ENCODE measurements around the gene RAD51B.

DNA sequence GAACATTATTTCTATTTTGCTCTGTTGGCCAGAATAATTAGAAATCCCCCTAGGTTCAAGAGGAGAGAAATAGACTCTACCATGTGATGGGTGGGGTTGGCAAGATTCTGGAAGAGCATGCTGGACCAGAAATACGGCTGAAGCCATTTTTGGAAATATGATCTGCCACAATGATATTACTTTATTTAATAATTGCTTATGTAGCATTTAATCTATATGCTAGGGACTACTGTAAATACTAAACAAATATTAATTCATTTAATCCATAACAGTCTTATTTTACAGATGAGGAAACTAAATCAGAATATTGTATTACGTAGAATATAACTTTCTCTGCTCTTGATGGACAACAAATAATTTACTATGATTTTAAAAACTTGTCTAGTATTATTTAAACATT lies 193.7 kb downstream of the RAD51B start:
- TF ChIP-seq, protein P1, sequence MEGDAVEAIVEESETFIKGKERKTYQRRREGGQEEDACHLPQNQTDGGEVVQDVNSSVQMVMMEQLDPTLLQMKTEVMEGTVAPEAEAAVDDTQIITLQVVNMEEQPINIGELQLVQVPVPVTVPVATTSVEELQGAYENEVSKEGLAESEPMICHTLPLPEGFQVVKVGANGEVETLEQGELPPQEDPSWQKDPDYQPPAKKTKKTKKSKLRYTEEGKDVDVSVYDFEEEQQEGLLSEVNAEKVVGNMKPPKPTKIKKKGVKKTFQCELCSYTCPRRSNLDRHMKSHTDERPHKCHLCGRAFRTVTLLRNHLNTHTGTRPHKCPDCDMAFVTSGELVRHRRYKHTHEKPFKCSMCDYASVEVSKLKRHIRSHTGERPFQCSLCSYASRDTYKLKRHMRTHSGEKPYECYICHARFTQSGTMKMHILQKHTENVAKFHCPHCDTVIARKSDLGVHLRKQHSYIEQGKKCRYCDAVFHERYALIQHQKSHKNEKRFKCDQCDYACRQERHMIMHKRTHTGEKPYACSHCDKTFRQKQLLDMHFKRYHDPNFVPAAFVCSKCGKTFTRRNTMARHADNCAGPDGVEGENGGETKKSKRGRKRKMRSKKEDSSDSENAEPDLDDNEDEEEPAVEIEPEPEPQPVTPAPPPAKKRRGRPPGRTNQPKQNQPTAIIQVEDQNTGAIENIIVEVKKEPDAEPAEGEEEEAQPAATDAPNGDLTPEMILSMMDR (conservative IDR thresholded peaks at IDR 0.05): no peak
- no peak for TF ChIP-seq EZH2 (IDR thresholded peaks at IDR 0.05; ENCODE audit: low read depth)
